ENCODE results near the gene STEAP3. TPM values are rescaled to one million over a fixed set of nuclear protein-coding genes. Genes with fewer than 3 reads are reported as not detected.

STEAP3 gene
- polyA plus RNA-seq, 1 donor from 2014 or later: not detected

- TF ChIP-seq POLR2AphosphoS5 (IDR thresholded peaks at IDR 0.05): no peak
These were observed 914 bp downstream of the STEAP3 start (continued) for GRCh38 chr2:119224391-119225104.

GRCh38 chr2:119225105-119225865 is 1.7 kb downstream of the STEAP3 start:
- peaks cover 42% of the 10 kb centered on the region for H3K27me3 ChIP-seq (ENCODE audit: insufficient read depth, low read depth, low read length)
- no peak overlapping the region for H3K9ac ChIP-seq (ENCODE audit: low read length)
- no peaks in the 10 kb centered on the region for H3K9me2 ChIP-seq (ENCODE audit: insufficient read depth, low read length)
- no peak for TF ChIP-seq EP300 (conservative IDR thresholded peaks at IDR 0.05; ENCODE audit: poor library complexity, severe bottlenecking)
- H2AFZ ChIP-seq (ENCODE audit: low read depth, low read length): no peak overlapping the region
- H3K4me2 ChIP-seq (ENCODE audit: low read length): no peak overlapping the region
- H3K79me2 ChIP-seq (replicated peaks; ENCODE audit: insufficient read depth, low read length): no peaks in the 10 kb centered on the region
- no peaks in the 10 kb centered on the region for H3K36me3 ChIP-seq (ENCODE audit: insufficient read depth, low read length)
- no peaks in the 10 kb centered on the region for H3F3A ChIP-seq (ENCODE audit: insufficient read depth, low read length, poor library complexity, severe bottlenecking)
- no peaks in the 10 kb centered on the region for H4K20me1 ChIP-seq (ENCODE audit: insufficient read depth)
- H3K27ac ChIP-seq (ENCODE audit: low read length): no peak overlapping the region
- H3K4me3 ChIP-seq (ENCODE audit: low read length): no peak overlapping the region
- no peaks in the 10 kb centered on the region for H3K9me3 ChIP-seq (ENCODE audit: low read length)

GRCh38 chr2:119225926-119226325 is 2.3 kb downstream of the STEAP3 start:
- H3K27ac ChIP-seq (ENCODE audit: low read length): no peak overlapping the region
- H3K4me2 ChIP-seq (ENCODE audit: low read length): no peak overlapping the region
- no peak overlapping the region for H2AFZ ChIP-seq (ENCODE audit: low read depth, low read length)

More at GRCh38 chr2:119225926-119226325, 2.3 kb downstream of the STEAP3 start:
- no peaks in the 10 kb centered on the region for H3K79me2 ChIP-seq (replicated peaks; ENCODE audit: insufficient read depth, low read length)
- no peaks in the 10 kb centered on the region for H3F3A ChIP-seq (ENCODE audit: insufficient read depth, low read length, poor library complexity, severe bottlenecking)
- peaks cover 42% of the 10 kb centered on the region for H3K27me3 ChIP-seq (ENCODE audit: insufficient read depth, low read depth, low read length)
- TF ChIP-seq EP300 (conservative IDR thresholded peaks at IDR 0.05; ENCODE audit: poor library complexity, severe bottlenecking): no peak
- TF ChIP-seq REST (IDR thresholded peaks at IDR 0.05; ENCODE audit: borderline replicate concordance): no peak
- no peak for TF ChIP-seq RAD21 (conservative IDR thresholded peaks at IDR 0.05)
- TF ChIP-seq EZH2 (IDR thresholded peaks at IDR 0.05; ENCODE audit: borderline replicate concordance, insufficient read depth, low read length, poor library complexity, severe bottlenecking): no peak
- no peak for TF ChIP-seq MXI1 (conservative IDR thresholded peaks at IDR 0.05; ENCODE audit: poor library complexity, severe bottlenecking)
- H3K36me3 ChIP-seq (ENCODE audit: insufficient read depth, low read length): no peaks in the 10 kb centered on the region
- H3K4me3 ChIP-seq (ENCODE audit: low read length): no peak overlapping the region
- H4K20me1 ChIP-seq (ENCODE audit: insufficient read depth): no peaks in the 10 kb centered on the region
- H3K9ac ChIP-seq (ENCODE audit: low read length): no peak overlapping the region
- no peaks in the 10 kb centered on the region for H3K9me3 ChIP-seq (ENCODE audit: low read length)
- no peaks in the 10 kb centered on the region for H3K9me2 ChIP-seq (ENCODE audit: insufficient read depth, low read length)
